Calu3 (cell line): ENCODE measurements around the gene MGST2. TPM values are rescaled to one million over a fixed set of nuclear protein-coding genes. Genes with fewer than 3 reads are reported as not detected.

Experiments
- BruUV-seq: library from RNA; stranded (reverse); fragments of 400-500 nt; replicated peaks from 2 replicates; lab custom pipeline; 2021; lab: Mats Ljungman, UMichigan
- CTCF ChIA-PET: fragments of 300-600 bp; sonication (Branson Sonifier 250); formaldehyde crosslinking; loops from one replicate; lab custom pipeline; 2022; ENCODE audit warnings: antibody characterized with exemption; lab: Charles Lee
- DNase-seq: peaks from one replicate; pipeline ENCODE4 v3.0.0; 2022
- H3K27ac Mint-ChIP-seq: one replicate; pipeline ENCODE4 v1.8.0; 2022; ENCODE audit warnings: mixed read lengths; ENCODE audit not compliant: unreplicated experiment
- H3K27me3 Mint-ChIP-seq: one replicate; pipeline ENCODE4 v1.8.0; 2022; ENCODE audit warnings: mixed read lengths; ENCODE audit not compliant: unreplicated experiment
- H3K36me3 Mint-ChIP-seq: one replicate; pipeline ENCODE4 v1.8.0; 2022; ENCODE audit warnings: mild to moderate bottlenecking, moderate library complexity, mixed read lengths; ENCODE audit not compliant: insufficient read depth, unreplicated experiment
- H3K4me1 Mint-ChIP-seq: one replicate; pipeline ENCODE4 v1.8.0; 2022; ENCODE audit warnings: mild to moderate bottlenecking, low read depth, mixed read lengths; ENCODE audit not compliant: unreplicated experiment
- H3K4me3 Mint-ChIP-seq: one replicate; pipeline ENCODE4 v1.8.0; 2022; ENCODE audit warnings: mild to moderate bottlenecking, low read depth, moderate library complexity, mixed read lengths; ENCODE audit not compliant: unreplicated experiment
- H3K9me3 Mint-ChIP-seq: one replicate; pipeline ENCODE4 v1.8.0; 2022; ENCODE audit warnings: low read depth, mixed read lengths; ENCODE audit not compliant: unreplicated experiment
- intact Hi-C: fragments of 100-400 bp; cut with micrococcal nuclease; formaldehyde crosslinking; loops from one replicate; pipeline ENCODE4 v1.10.0; 2022; ENCODE audit not compliant: unreplicated experiment
- total RNA-seq: library from RNA; stranded (reverse); gene quantifications from 2 replicates; pipeline ENCODE4 v1.2.3, GENCODE V29; 2022
- TF ChIP-seq, protein P1 (sequence below): fragments of 200-600 bp; IDR thresholded peaks from one replicate; pipeline ENCODE4 v1.8.0; 2022; ENCODE audit warnings: antibody characterized with exemption; ENCODE audit not compliant: unreplicated experiment

MGST2 gene
- total RNA-seq, 1 experiment from 2014 or later, result 31.9 TPM

DNA sequence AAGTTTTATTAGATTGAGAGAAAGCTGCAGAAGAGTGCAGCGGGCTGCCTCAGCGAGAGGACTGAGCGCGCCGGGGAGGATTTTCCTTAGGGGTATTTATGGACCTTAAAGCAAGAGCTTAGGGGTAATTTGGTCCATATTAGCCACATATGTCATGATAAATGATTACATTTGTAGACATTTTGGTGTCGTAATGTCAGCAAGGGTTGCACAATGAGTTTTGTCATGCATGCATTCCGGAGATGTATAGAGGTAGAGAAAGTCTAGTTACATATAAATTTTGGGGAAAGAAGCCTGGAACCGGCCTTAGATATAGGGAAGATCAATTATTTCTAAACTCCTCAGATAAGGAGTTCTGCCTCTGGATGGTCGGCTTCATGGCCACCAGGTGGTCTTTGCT lies 10.0 kb downstream of the MGST2 start:
- Mint-ChIP-seq H3K4me1 (peaks cover 7% of the 10 kb centered on the region), H3K27ac (no peak overlapping the region), H3K27me3 (no peaks in the 10 kb centered on the region), H3K4me3 (no peak overlapping the region), H3K9me3 (no peaks in the 10 kb centered on the region), H3K36me3 (no peaks in the 10 kb centered on the region)
- CTCF ChIA-PET, result no interaction called here
- intact Hi-C loops, result no loop called here
- no TSS peak for BruUV-seq
- TF ChIP-seq, protein P1, sequence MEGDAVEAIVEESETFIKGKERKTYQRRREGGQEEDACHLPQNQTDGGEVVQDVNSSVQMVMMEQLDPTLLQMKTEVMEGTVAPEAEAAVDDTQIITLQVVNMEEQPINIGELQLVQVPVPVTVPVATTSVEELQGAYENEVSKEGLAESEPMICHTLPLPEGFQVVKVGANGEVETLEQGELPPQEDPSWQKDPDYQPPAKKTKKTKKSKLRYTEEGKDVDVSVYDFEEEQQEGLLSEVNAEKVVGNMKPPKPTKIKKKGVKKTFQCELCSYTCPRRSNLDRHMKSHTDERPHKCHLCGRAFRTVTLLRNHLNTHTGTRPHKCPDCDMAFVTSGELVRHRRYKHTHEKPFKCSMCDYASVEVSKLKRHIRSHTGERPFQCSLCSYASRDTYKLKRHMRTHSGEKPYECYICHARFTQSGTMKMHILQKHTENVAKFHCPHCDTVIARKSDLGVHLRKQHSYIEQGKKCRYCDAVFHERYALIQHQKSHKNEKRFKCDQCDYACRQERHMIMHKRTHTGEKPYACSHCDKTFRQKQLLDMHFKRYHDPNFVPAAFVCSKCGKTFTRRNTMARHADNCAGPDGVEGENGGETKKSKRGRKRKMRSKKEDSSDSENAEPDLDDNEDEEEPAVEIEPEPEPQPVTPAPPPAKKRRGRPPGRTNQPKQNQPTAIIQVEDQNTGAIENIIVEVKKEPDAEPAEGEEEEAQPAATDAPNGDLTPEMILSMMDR, result no peak
- DNase-seq, result no peak

DNA sequence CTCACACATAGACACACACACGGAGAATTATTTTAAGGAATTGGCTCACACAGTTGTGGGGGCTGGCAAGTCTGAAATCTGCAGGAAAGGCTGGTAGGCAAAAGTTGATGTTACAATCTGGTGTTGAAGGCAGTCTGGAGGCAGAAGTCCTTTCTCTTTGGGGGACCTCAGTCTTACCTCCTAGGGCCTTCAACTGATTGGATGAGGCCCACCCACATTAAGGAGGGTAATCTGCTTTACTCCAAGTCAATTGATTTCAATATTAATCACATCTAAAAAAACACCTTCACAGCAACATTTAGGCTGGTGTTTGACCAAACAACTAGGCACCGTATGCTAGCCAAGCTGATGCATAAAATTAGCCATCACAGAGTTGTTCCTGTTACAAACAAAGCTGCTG lies 10.7 kb downstream of the MGST2 start:
- Mint-ChIP-seq H3K9me3 (no peaks in the 10 kb centered on the region), H3K4me3 (no peak overlapping the region), H3K4me1 (peaks cover 7% of the 10 kb centered on the region), H3K36me3 (no peaks in the 10 kb centered on the region), H3K27ac (no peak overlapping the region), H3K27me3 (no peaks in the 10 kb centered on the region)
- BruUV-seq, result no TSS peak
- CTCF ChIA-PET, result no interaction called here
- TF ChIP-seq, protein P1, result no peak
- no peak for DNase-seq
- intact Hi-C loops, result no loop called here

DNA sequence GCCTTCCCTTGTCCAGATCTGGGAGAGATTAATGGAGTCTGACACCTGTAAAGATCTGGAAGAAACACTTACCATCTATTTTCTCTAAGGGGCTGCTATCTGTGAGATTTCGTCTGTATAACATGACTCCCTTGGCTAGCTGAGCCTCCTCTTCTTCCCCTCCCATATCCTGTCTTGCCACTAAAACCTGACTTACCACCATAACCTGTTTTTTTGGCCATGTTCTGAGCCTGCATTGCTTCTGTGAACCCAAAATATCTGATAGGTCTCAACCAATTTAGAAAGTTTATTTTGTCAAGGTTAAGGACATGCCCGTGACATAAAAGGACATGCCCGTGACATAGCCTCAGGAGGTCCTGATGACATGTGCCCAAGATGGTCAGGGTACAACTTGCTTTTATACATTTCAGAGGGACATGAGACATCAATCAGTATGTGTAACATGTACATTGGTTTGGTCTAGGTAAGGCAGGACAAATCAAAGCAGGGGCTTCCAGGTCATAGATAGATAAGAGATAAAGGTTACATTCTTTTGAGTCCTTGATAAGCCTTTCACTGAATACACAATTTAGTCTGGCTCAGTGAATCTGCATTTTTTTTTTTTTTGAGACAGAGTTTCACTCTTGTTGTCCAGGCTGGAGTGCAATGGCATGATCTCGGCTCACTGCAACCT lies 11.4 kb downstream of the MGST2 start:
- Mint-ChIP-seq H3K36me3 (no peaks in the 10 kb centered on the region), H3K4me3 (no peak overlapping the region), H3K27ac (no peak overlapping the region), H3K27me3 (no peaks in the 10 kb centered on the region), H3K9me3 (no peaks in the 10 kb centered on the region), H3K4me1 (peaks cover 7% of the 10 kb centered on the region)
- CTCF ChIA-PET, result no interaction called here
- BruUV-seq, result no TSS peak
- intact Hi-C loops, result no loop called here
- TF ChIP-seq, protein P1, result no peak
- no peak for DNase-seq

DNA sequence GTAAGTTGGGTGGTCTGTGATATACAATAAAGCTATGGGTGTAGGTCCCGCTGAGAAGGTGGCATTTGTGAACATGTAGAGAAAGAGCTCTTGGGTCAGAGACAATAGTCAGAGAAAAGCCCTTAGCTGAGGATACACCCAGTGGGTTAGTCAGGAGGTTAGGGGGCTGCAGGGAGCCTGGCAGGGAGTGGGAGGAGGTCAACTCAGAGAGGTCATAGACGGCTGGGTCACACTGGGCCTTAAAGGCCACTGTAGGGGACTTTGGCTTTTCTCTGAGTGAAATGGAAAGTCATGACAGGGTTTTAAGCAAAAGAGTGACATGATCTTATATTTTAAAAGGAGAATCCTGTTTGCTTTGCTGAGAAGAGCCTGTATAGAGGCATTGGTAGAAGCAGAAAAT lies 16.7 kb downstream of the MGST2 start:
- BruUV-seq, result no TSS peak
- H3K4me1 Mint-ChIP-seq, result no peaks in the 10 kb centered on the region
- CTCF ChIA-PET, result no interaction called here
- H3K36me3 Mint-ChIP-seq, result no peaks in the 10 kb centered on the region
- H3K27ac Mint-ChIP-seq, result no peak overlapping the region
- H3K4me3 Mint-ChIP-seq, result no peak overlapping the region
- intact Hi-C loops, result no loop called here
- DNase-seq, result no peak
- H3K27me3 Mint-ChIP-seq, result no peaks in the 10 kb centered on the region
- no peaks in the 10 kb centered on the region for H3K9me3 Mint-ChIP-seq
- TF ChIP-seq, protein P1, result no peak
